NB4 (cell line): Measurements from ENCODE around the gene KIF21A.

ENCODE experiments used
- CTCF ChIP-seq: IDR thresholded peaks from one replicate; pipeline ENCODE4 v1.5.1; 2012; ENCODE audit warnings: low read depth, low read length
- POLR2A ChIP-seq: IDR thresholded peaks from 2 replicates; pipeline ENCODE4 v1.6.1; 2011; ENCODE audit warnings: mild to moderate bottlenecking; ENCODE audit not compliant: insufficient read length; ENCODE audit errors: extremely low read depth

GRCh38 chr12:39372929-39373328, 70.0 kb downstream of the KIF21A start:
- no peak for TF ChIP-seq CTCF
- no peak for TF ChIP-seq POLR2A
